Lung microvascular endothelial cell (primary cell): Measurements from ENCODE around the gene GGPS1. TPM values are rescaled to one million over a fixed set of nuclear protein-coding genes. Genes with fewer than 3 reads are reported as not detected.

Source experiments
- total RNA-seq: library from RNA; depleted of rRNA; stranded (reverse); fragments of >200 nt; gene quantifications from 2 replicates; pipeline ENCODE4 v1.2.1, GENCODE V29; 2014

The GGPS1 gene
- total RNA-seq, 1 donor from 2014 or later, result 14.1 TPM

Other genes with a start within 250 kb of the GGPS1 start
- gene TOMM20, start 199.7 kb upstream of the GGPS1 start, total RNA-seq, result 74.4 and 78.5 TPM in 2 replicates
- 36.0 and 45.0 TPM in 2 replicates for gene RBM34, start 167.3 kb upstream of the GGPS1 start, total RNA-seq
- 30.1 and 43.8 TPM in 2 replicates for gene ARID4B, start 391 bp upstream of the GGPS1 start, total RNA-seq
- 12.0 and 12.1 TPM in 2 replicates for gene TBCE, start 38.9 kb downstream of the GGPS1 start, total RNA-seq
- 29.2 and 34.0 TPM in 2 replicates for gene B3GALNT2, start 175.9 kb downstream of the GGPS1 start, total RNA-seq